ENCODE measurements around the gene PKDCC. TPM values are rescaled to one million over a fixed set of nuclear protein-coding genes. Genes with fewer than 3 reads are reported as not detected.

The PKDCC gene
- total and polyA plus RNA-seq, 10 of the 15 experiments (the other 5 are each of a cell fraction or from before 2014, with no cell fraction given) = 0.13 to 10.2 (median 2.3) TPM

DNA sequence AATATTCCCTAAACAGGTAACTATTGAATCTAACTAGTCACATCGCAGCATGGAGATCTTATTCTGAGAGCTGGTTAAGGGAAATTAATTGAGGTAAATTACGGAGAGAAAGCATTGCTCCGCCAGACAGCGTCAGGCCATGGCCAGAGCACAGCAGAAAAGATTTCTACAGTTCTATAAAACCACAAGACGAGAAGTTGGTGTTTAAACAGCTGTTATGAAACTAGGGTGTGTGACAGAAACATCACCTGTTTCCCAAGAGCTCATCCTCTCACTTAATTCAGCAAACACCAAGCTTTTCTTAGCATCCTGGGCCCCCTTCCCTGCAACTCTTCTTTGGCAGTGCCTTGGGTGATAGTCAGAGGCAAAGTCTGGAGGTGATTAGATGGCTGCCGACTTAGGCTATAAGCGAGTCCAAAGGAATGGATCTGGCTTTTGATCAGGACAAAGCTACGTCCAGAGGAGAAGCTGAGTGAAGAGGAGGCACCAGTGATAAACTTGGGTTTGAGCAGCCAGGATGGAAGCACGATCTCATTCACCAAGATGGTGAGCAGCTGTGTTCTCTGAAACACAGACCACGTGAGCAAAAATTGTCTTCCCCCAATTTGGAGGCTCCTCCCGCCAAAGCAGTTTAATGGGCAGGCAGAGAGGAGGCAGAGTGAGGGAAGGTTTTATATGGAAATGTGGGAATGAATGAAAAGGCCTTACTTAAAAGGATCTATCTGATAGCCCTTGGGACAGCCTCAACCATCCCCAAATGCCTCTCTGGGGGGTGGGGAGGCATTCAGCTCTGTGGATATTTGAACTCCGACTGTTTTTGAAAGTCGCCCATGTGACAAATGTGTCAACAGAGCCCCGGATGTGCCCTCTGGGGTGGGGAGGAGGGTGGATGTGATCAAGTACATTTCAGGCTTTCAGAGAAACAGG lies 57.8 kb downstream of the PKDCC start (continued):
- TF ChIP-seq SREBF2 (IDR thresholded peaks at IDR 0.05; ENCODE audit: low read length) = no peak
- TF ChIP-seq CHD2 (IDR thresholded peaks at IDR 0.05; ENCODE audit: borderline replicate concordance, low read depth, low read length) = peak; percentile 56; the same call in 1 of the 2 replicates
- TF ChIP-seq YBX1 (IDR thresholded peaks at IDR 0.05) = no peak
- no peak for TF ChIP-seq NFXL1 (IDR thresholded peaks at IDR 0.05; ENCODE audit: borderline replicate concordance)
- TF ChIP-seq KDM1A (IDR thresholded peaks at IDR 0.05; ENCODE audit: borderline replicate concordance) = no peak
- TF ChIP-seq KLF5 (IDR thresholded peaks at IDR 0.05; ENCODE audit: partially characterized antibody) = no peak
- TF ChIP-seq, protein P1, sequence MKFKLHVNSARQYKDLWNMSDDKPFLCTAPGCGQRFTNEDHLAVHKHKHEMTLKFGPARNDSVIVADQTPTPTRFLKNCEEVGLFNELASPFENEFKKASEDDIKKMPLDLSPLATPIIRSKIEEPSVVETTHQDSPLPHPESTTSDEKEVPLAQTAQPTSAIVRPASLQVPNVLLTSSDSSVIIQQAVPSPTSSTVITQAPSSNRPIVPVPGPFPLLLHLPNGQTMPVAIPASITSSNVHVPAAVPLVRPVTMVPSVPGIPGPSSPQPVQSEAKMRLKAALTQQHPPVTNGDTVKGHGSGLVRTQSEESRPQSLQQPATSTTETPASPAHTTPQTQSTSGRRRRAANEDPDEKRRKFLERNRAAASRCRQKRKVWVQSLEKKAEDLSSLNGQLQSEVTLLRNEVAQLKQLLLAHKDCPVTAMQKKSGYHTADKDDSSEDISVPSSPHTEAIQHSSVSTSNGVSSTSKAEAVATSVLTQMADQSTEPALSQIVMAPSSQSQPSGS (IDR thresholded peaks at IDR 0.05; ENCODE audit: low read length) = no peak
- TF ChIP-seq, protein P2, sequence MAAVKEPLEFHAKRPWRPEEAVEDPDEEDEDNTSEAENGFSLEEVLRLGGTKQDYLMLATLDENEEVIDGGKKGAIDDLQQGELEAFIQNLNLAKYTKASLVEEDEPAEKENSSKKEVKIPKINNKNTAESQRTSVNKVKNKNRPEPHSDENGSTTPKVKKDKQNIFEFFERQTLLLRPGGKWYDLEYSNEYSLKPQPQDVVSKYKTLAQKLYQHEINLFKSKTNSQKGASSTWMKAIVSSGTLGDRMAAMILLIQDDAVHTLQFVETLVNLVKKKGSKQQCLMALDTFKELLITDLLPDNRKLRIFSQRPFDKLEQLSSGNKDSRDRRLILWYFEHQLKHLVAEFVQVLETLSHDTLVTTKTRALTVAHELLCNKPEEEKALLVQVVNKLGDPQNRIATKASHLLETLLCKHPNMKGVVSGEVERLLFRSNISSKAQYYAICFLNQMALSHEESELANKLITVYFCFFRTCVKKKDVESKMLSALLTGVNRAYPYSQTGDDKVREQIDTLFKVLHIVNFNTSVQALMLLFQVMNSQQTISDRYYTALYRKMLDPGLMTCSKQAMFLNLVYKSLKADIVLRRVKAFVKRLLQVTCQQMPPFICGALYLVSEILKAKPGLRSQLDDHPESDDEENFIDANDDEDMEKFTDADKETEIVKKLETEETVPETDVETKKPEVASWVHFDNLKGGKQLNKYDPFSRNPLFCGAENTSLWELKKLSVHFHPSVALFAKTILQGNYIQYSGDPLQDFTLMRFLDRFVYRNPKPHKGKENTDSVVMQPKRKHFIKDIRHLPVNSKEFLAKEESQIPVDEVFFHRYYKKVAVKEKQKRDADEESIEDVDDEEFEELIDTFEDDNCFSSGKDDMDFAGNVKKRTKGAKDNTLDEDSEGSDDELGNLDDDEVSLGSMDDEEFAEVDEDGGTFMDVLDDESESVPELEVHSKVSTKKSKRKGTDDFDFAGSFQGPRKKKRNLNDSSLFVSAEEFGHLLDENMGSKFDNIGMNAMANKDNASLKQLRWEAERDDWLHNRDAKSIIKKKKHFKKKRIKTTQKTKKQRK (IDR thresholded peaks at IDR 0.05; ENCODE audit: low read depth, low read length) = no peak
- peak; percentile 63 to 75; a peak in 3 of 4 replicates for TF ChIP-seq IKZF2 (IDR thresholded peaks at IDR 0.05)
- TF ChIP-seq ZZZ3 (IDR thresholded peaks at IDR 0.05; ENCODE audit: control insufficient read depth, insufficient read length, low read depth) = no peak
- TF ChIP-seq NFYB (IDR thresholded peaks at IDR 0.05; ENCODE audit: insufficient read depth, low read depth, low read length) = no peak
- no peak for TF ChIP-seq STAT1 (conservative IDR thresholded peaks at IDR 0.05)
- TF ChIP-seq, protein P3, sequence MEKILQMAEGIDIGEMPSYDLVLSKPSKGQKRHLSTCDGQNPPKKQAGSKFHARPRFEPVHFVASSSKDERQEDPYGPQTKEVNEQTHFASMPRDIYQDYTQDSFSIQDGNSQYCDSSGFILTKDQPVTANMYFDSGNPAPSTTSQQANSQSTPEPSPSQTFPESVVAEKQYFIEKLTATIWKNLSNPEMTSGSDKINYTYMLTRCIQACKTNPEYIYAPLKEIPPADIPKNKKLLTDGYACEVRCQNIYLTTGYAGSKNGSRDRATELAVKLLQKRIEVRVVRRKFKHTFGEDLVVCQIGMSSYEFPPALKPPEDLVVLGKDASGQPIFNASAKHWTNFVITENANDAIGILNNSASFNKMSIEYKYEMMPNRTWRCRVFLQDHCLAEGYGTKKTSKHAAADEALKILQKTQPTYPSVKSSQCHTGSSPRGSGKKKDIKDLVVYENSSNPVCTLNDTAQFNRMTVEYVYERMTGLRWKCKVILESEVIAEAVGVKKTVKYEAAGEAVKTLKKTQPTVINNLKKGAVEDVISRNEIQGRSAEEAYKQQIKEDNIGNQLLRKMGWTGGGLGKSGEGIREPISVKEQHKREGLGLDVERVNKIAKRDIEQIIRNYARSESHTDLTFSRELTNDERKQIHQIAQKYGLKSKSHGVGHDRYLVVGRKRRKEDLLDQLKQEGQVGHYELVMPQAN (conservative IDR thresholded peaks at IDR 0.05) = no peak
- TF ChIP-seq, protein P4, sequence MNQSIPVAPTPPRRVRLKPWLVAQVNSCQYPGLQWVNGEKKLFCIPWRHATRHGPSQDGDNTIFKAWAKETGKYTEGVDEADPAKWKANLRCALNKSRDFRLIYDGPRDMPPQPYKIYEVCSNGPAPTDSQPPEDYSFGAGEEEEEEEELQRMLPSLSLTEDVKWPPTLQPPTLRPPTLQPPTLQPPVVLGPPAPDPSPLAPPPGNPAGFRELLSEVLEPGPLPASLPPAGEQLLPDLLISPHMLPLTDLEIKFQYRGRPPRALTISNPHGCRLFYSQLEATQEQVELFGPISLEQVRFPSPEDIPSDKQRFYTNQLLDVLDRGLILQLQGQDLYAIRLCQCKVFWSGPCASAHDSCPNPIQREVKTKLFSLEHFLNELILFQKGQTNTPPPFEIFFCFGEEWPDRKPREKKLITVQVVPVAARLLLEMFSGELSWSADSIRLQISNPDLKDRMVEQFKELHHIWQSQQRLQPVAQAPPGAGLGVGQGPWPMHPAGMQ (IDR thresholded peaks at IDR 0.05; ENCODE audit: borderline replicate concordance) = no peak
- no peak for TF ChIP-seq CREB1 (IDR thresholded peaks at IDR 0.05; ENCODE audit: low read depth)
- TF ChIP-seq, protein P5, sequence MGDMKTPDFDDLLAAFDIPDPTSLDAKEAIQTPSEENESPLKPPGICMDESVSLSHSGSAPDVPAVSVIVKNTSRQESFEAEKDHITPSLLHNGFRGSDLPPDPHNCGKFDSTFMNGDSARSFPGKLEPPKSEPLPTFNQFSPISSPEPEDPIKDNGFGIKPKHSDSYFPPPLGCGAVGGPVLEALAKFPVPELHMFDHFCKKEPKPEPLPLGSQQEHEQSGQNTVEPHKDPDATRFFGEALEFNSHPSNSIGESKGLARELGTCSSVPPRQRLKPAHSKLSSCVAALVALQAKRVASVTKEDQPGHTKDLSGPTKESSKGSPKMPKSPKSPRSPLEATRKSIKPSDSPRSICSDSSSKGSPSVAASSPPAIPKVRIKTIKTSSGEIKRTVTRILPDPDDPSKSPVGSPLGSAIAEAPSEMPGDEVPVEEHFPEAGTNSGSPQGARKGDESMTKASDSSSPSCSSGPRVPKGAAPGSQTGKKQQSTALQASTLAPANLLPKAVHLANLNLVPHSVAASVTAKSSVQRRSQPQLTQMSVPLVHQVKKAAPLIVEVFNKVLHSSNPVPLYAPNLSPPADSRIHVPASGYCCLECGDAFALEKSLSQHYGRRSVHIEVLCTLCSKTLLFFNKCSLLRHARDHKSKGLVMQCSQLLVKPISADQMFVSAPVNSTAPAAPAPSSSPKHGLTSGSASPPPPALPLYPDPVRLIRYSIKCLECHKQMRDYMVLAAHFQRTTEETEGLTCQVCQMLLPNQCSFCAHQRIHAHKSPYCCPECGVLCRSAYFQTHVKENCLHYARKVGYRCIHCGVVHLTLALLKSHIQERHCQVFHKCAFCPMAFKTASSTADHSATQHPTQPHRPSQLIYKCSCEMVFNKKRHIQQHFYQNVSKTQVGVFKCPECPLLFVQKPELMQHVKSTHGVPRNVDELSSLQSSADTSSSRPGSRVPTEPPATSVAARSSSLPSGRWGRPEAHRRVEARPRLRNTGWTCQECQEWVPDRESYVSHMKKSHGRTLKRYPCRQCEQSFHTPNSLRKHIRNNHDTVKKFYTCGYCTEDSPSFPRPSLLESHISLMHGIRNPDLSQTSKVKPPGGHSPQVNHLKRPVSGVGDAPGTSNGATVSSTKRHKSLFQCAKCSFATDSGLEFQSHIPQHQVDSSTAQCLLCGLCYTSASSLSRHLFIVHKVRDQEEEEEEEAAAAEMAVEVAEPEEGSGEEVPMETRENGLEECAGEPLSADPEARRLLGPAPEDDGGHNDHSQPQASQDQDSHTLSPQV (IDR thresholded peaks at IDR 0.05) = 0 out of 2 replicates have a peak, but pooled peaks have one; percentile 49
- 0 out of 2 replicates have a peak, but pooled peaks have one; percentile 22 for TF ChIP-seq TARDBP (IDR thresholded peaks at IDR 0.05; ENCODE audit: borderline replicate concordance)
